Subcutaneous abdominal adipose tissue (tissue), 5 donors: ENCODE data around the gene PRPF38A.
A peak's percentile ranks its signal among the peaks of the same experiment; 100 is the strongest.

Experiments
- H3K27ac ChIP-seq: one replicate; pipeline ENCODE4 v1.7.0; 2013; ENCODE audit warnings: low read depth, mild to moderate bottlenecking, inconsistent platforms, low read length, moderate library complexity
- H3K27me3 ChIP-seq, 5 donors: one replicate each; pipeline ENCODE4 v1.7.0; 2013; ENCODE audit warnings: low read length in 5 of 5, inconsistent platforms in 1 of 5; ENCODE audit not compliant: control insufficient read depth in 5 of 5, insufficient read depth in 4 of 5
- H3K36me3 ChIP-seq, 5 donors: one replicate each; pipeline ENCODE4 v1.7.0; 2013; ENCODE audit warnings: low read length in 5 of 5; ENCODE audit not compliant: control insufficient read depth in 5 of 5, insufficient read depth in 5 of 5
- H3K4me1 ChIP-seq, 5 donors: one replicate each; pipeline ENCODE4 v1.7.0; 2013; ENCODE audit warnings: low read length in 5 of 5, mild to moderate bottlenecking in 3 of 5, moderate library complexity in 1 of 5; ENCODE audit not compliant: control insufficient read depth in 5 of 5, insufficient read depth in 5 of 5
- H3K4me3 ChIP-seq, 5 donors: one replicate each; pipeline ENCODE4 v1.7.0; 2013; ENCODE audit warnings: low read length in 5 of 5, low read depth in 1 of 5
- H3K9ac ChIP-seq, 5 donors: one replicate each; pipeline ENCODE4 v1.7.0; 2013; ENCODE audit warnings: low read length in 5 of 5, mild to moderate bottlenecking in 4 of 5, moderate library complexity in 3 of 5
- H3K9me3 ChIP-seq, 5 donors: one replicate each; pipeline ENCODE4 v1.7.0; 2013; ENCODE audit warnings: low read length in 5 of 5; ENCODE audit not compliant: control insufficient read depth in 5 of 5
- donor health status: healthy.
- donor health status: healthy.
- donor health status: healthy.
- donor health status: healthy.
- donor health status: healthy.

Gene PRPF38A

GRCh38 chr1:52393174-52393573, 11.2 kb upstream of the PRPF38A start:
- H3K9me3 ChIP-seq: no peaks in the 10 kb centered on the region
- no peak overlapping the region for H3K4me3 ChIP-seq
- no peaks in the 10 kb centered on the region for H3K27me3 ChIP-seq

GRCh38 chr1:52399629-52400028, 4.8 kb upstream of the PRPF38A start:
- no peak overlapping the region for H3K4me3 ChIP-seq
- no peak overlapping the region for H3K27ac ChIP-seq
- peaks cover 0 to 10% (median 9%) of the 10 kb centered on the region in 5 donors for H3K4me1 ChIP-seq
- no peaks in the 10 kb centered on the region for H3K36me3 ChIP-seq
- H3K9ac ChIP-seq: no peak overlapping the region
- no peaks in the 10 kb centered on the region for H3K27me3 ChIP-seq
- H3K9me3 ChIP-seq: no peaks in the 10 kb centered on the region

More at GRCh38 chr1:52393174-52393573, 11.2 kb upstream of the PRPF38A start:
- H3K9ac ChIP-seq: no peak overlapping the region
- H3K4me1 ChIP-seq: no peaks in the 10 kb centered on the region
- no peaks in the 10 kb centered on the region for H3K36me3 ChIP-seq
- no peak overlapping the region for H3K27ac ChIP-seq

- H3K27me3 ChIP-seq: no peaks in the 10 kb centered on the region
- H3K9me3 ChIP-seq: no peaks in the 10 kb centered on the region
- H3K4me3 ChIP-seq: no peak overlapping the region
- H3K4me1 ChIP-seq: peaks cover 0 to 15% (median 13%) of the 10 kb centered on the region in 5 donors
- no peaks in the 10 kb centered on the region for H3K36me3 ChIP-seq
- no peak overlapping the region for H3K9ac ChIP-seq
- no peak overlapping the region for H3K27ac ChIP-seq
Observed at GRCh38 chr1:52400131-52400530, 4.3 kb upstream of the PRPF38A start.

GRCh38 chr1:52402860-52403240, 1.6 kb upstream of the PRPF38A start:
- no peaks in the 10 kb centered on the region for H3K27me3 ChIP-seq
- no peak overlapping the region for H3K4me3 ChIP-seq
- peaks cover 4 to 22% (median 20%) of the 10 kb centered on the region in 5 donors for H3K4me1 ChIP-seq
- no peaks in the 10 kb centered on the region for H3K9me3 ChIP-seq
- no peak overlapping the region for H3K27ac ChIP-seq
- H3K36me3 ChIP-seq: peaks cover 0 to 8% (median 6%) of the 10 kb centered on the region in 5 donors
- no peak overlapping the region for H3K9ac ChIP-seq

- H3K36me3 ChIP-seq: peaks cover 5 to 15% (median 12%) of the 10 kb centered on the region in 5 donors
- H3K9ac ChIP-seq: peak overlapping the region in 4 of 5 donors; percentile 44 to 93 (median 80)
- H3K27ac ChIP-seq: peak overlapping the region; percentile 74
Observed at GRCh38 chr1:52403566-52404115, 761 bp upstream of the PRPF38A start.

GRCh38 chr1:52404975-52405338, 555 bp downstream of the PRPF38A start:
- no peaks in the 10 kb centered on the region for H3K9me3 ChIP-seq
- H3K9ac ChIP-seq: peak overlapping the region; percentile 71 to 93 (median 90)
- H3K27ac ChIP-seq: peak overlapping the region; percentile 74
- H3K27me3 ChIP-seq: no peaks in the 10 kb centered on the region
- H3K36me3 ChIP-seq: peaks cover 16 to 26% (median 21%) of the 10 kb centered on the region in 5 donors
- peak overlapping the region; percentile 93 to 100 (median 98) for H3K4me3 ChIP-seq
- peaks cover 4 to 22% (median 20%) of the 10 kb centered on the region in 5 donors for H3K4me1 ChIP-seq

More at GRCh38 chr1:52403566-52404115, 761 bp upstream of the PRPF38A start:
- H3K9me3 ChIP-seq: no peaks in the 10 kb centered on the region
- H3K4me1 ChIP-seq: peaks cover 4 to 22% (median 20%) of the 10 kb centered on the region in 5 donors
- H3K4me3 ChIP-seq: peak overlapping the region; percentile 93 to 100 (median 98)
- H3K27me3 ChIP-seq: no peaks in the 10 kb centered on the region

GRCh38 chr1:52413410-52413989, 9.1 kb downstream of the PRPF38A start:
- Histone ChIP-seq H3K27ac (no peak overlapping the region), H3K9ac (no peak overlapping the region), H3K4me3 (no peak overlapping the region), H3K9me3 (no peaks in the 10 kb centered on the region), H3K27me3 (no peaks in the 10 kb centered on the region), H3K4me1 (peaks cover 0 to 5% (median 0%) of the 10 kb centered on the region in 5 donors), H3K36me3 (peaks cover 64 to 89% (median 83%) of the 10 kb centered on the region in 5 donors)

GRCh38 chr1:52414942-52415341, 10.5 kb downstream of the PRPF38A start:
- H3K9me3 ChIP-seq: no peaks in the 10 kb centered on the region
- peaks cover 58 to 82% (median 73%) of the 10 kb centered on the region in 5 donors for H3K36me3 ChIP-seq
- no peak overlapping the region for H3K4me3 ChIP-seq
- peaks cover 0 to 5% (median 0%) of the 10 kb centered on the region in 5 donors for H3K4me1 ChIP-seq
- H3K9ac ChIP-seq: no peak overlapping the region
- H3K27me3 ChIP-seq: no peaks in the 10 kb centered on the region
- no peak overlapping the region for H3K27ac ChIP-seq

- Histone ChIP-seq H3K9me3 (no peaks in the 10 kb centered on the region), H3K27me3 (no peaks in the 10 kb centered on the region), H3K36me3 (peaks cover 60 to 75% (median 62%) of the 10 kb centered on the region in 5 donors), H3K4me1 (peaks cover 0 to 5% (median 0%) of the 10 kb centered on the region in 5 donors), H3K4me3 (no peak overlapping the region), H3K9ac (no peak overlapping the region), H3K27ac (no peak overlapping the region)
Observed at GRCh38 chr1:52416811-52417210, 12.4 kb downstream of the PRPF38A start.

GRCh38 chr1:52420713-52421112, 16.3 kb downstream of the PRPF38A start:
- H3K4me3 ChIP-seq: no peak overlapping the region
- peaks cover 38 to 62% (median 56%) of the 10 kb centered on the region in 5 donors for H3K36me3 ChIP-seq
- peaks cover 0 to 13% (median 0%) of the 10 kb centered on the region in 5 donors for H3K4me1 ChIP-seq
- no peak overlapping the region for H3K9ac ChIP-seq
- H3K27ac ChIP-seq: no peak overlapping the region
- H3K9me3 ChIP-seq: no peaks in the 10 kb centered on the region
- H3K27me3 ChIP-seq: no peaks in the 10 kb centered on the region
